GM19025 (cell line): ENCODE results near the gene ZC3H8.

Experiments
- ATAC-seq: cut with Tn5 transposase; IDR thresholded peaks from one replicate; pipeline ENCODE4 v1.9.1; 2021; ENCODE audit warnings: mild to moderate bottlenecking, low read depth, moderate library complexity; ENCODE audit not compliant: unreplicated experiment

The ZC3H8 gene

GRCh38 chr2:112197868-112198267, 57.0 kb downstream of the ZC3H8 start:
- no peak for ATAC-seq

- no peak for ATAC-seq
These were observed 58.9 kb downstream of the ZC3H8 start for GRCh38 chr2:112195950-112196349.

GRCh38 chr2:112195167-112195766, 59.6 kb downstream of the ZC3H8 start:
- no peak for ATAC-seq

GRCh38 chr2:112194482-112194881, 60.4 kb downstream of the ZC3H8 start:
- no peak for ATAC-seq

GRCh38 chr2:112194028-112194427, 60.8 kb downstream of the ZC3H8 start:
- no peak for ATAC-seq

- no peak for ATAC-seq
These were observed 65.8 kb downstream of the ZC3H8 start for GRCh38 chr2:112189001-112189556.

GRCh38 chr2:112187805-112188596, 66.8 kb downstream of the ZC3H8 start:
- ATAC-seq: no peak

GRCh38 chr2:112187046-112187715, 67.7 kb downstream of the ZC3H8 start:
- no peak for ATAC-seq

- ATAC-seq: no peak
These were observed 69.7 kb downstream of the ZC3H8 start for GRCh38 chr2:112185131-112185530.

- ATAC-seq: no peak
These were observed 70.7 kb downstream of the ZC3H8 start for GRCh38 chr2:112184121-112184520.

- ATAC-seq: no peak
These were observed 71.4 kb downstream of the ZC3H8 start for GRCh38 chr2:112183327-112184025.

- no peak for ATAC-seq
These were observed 72.2 kb downstream of the ZC3H8 start for GRCh38 chr2:112182581-112183034.

- ATAC-seq: no peak
These were observed 73.1 kb downstream of the ZC3H8 start for GRCh38 chr2:112181571-112182290.

- no peak for ATAC-seq
These were observed 78.8 kb downstream of the ZC3H8 start for GRCh38 chr2:112175958-112176573.

- no peak for ATAC-seq
These were observed 79.5 kb downstream of the ZC3H8 start for GRCh38 chr2:112175333-112175732.

- ATAC-seq: no peak
These were observed 80.5 kb downstream of the ZC3H8 start for GRCh38 chr2:112174383-112174782.

GRCh38 chr2:112173646-112174319, 81.1 kb downstream of the ZC3H8 start:
- no peak for ATAC-seq

- ATAC-seq: no peak
These were observed 84.3 kb downstream of the ZC3H8 start for GRCh38 chr2:112170495-112170894.
